Astrocyte of the spinal cord (primary cell): Measurements from ENCODE around the gene SLC29A3.

Experiments
- DNase-seq: peaks from one replicate; pipeline ENCODE4 v3.0.0; 2011; ENCODE audit warnings: low read depth, low spot score
- H3K4me3 ChIP-seq: 2 replicates; pipeline ENCODE4 v1.5.1; 2011; ENCODE audit warnings: low read depth, mild to moderate bottlenecking, low read length, moderate library complexity
- CTCF ChIP-seq: IDR thresholded peaks from 2 replicates; pipeline ENCODE4 v1.5.1; 2012; ENCODE audit warnings: low read depth, mild to moderate bottlenecking, low read length, inconsistent platforms
- in situ Hi-C: cut with HindIII; loops from 2 replicates; pipeline ENCODE4 v1.10.0; 2017; ENCODE audit warnings: low sequenced_read_pairs

SLC29A3 gene

DNA sequence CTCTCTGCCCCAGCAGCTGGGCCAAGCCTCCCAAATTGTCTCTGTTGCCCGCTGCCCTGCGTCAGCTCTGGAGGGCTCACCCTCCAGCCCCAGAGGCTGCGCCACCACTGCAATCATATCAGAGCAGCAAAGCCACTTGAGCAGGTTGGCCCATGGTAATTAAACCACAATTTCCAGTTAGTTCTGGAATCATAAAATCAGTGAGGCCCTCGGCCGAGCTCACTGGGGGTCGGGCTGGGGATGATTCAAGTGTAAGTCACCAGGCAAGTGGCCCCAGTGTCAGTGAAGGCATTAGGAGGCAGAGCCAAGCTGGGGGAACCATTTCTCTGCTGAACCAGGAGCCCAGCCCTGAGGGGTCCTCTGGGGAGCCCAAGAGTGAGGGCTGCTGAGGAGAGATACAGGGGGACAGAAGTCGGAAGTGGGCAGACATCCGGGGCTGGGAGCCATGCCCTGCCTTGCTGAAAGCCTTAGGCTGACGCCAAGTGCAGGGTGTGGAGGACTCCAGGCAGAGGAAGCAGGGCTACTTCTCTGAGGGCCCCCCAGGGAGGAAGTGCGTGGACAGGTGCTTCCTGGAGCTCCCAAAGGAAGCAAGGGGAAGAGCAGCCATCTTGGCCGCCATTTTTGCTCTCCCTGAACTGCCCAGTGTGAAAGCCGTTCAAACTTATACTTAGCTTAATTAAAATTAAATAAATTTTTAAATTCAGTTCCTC lies 29.5 kb upstream of the SLC29A3 start:
- no peak for DNase-seq
- in situ Hi-C loops = no loop called here
- H3K4me3 ChIP-seq = no peak overlapping the region
- no peak for TF ChIP-seq CTCF

DNA sequence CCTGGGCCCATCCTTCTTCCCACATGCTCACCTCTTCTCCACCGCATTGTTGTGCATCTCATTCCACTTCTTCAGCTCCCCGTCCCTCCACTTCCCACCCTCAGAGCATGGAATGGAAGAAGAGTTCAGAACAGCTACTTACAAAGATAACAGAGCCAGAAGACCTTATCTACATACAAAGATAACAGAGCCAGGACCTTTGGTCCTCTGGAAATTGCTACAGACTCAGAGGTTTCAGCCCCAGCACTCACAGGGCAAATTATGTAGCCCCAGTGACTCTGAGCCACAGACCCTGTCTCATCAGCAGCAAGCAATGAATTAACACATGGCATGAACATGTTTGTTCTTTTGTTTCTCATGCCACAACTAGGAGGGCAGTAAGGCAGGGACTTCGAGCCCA lies 28.7 kb upstream of the SLC29A3 start:
- no peak overlapping the region for H3K4me3 ChIP-seq

GRCh38 chr10:71290806-71291527 lies 28.1 kb upstream of the SLC29A3 start:
- in situ Hi-C loops = no loop called here
- H3K4me3 ChIP-seq = no peak overlapping the region
- no peak for TF ChIP-seq CTCF
- DNase-seq = no peak

More for the DNA sequence above, 28.7 kb upstream of the SLC29A3 start:
- no peak for TF ChIP-seq CTCF
- no peak for DNase-seq
- in situ Hi-C loops = no loop called here

DNA sequence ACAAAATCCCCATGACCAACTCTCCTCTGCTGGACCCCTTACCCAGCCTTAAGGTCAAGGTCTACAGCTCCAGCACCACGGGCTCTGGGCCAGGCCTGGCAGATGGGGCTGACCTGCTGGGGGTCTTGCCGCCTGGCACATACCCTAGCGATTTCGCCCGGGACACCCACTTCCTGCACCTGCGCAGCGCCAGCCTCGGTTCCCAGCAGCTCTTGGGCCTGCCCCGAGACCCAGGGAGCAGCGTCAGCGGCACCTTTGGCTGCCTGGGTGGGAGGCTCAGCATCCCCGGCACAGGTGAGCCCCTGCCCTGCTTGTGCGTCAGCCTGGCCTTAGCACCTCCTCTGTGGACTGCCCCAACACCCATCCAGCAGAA lies 27.5 kb upstream of the SLC29A3 start:
- TF ChIP-seq CTCF = no peak
- no peak overlapping the region for H3K4me3 ChIP-seq
- DNase-seq = no peak
- in situ Hi-C loops = no loop called here

DNA sequence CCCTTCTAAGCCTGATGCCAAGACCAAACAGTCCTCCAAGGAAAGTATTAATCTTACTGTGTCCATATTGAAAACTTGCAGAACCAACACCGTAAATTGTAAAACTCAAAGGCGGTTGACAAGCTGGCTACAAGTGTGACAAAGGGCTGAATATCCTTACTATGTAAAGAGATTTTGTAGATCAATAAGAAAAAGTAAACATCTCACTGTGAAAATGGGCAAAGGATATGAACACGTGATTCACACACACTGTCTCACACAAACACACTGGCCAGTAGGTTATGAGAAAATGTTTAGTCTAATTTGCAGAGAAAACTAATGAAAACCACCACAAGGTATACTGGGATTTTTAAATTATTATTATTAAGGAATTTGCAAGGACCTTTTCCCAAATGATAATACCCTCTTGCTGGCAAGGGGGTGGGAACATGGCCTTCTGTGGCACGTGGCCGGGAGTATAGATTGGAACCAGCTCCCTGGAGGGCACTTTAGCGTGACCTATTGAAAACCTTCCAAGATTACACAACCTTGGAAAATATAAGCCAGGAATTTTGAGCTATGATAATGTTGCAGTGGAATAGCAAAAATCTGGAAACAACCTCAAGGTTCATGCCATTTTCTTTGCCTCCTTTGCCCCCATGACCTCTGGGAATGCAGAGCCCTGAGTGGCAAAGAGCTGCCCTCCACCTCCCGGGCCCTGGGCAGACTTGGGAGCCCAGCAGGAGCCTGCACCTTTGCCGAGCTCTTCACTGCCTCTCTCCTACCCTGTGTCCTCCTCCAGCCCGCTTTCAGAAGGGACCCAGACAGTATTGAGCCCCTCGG lies 26.2 kb upstream of the SLC29A3 start:
- in situ Hi-C loops = no loop called here
- no peak for TF ChIP-seq CTCF
- no peak for DNase-seq
- H3K4me3 ChIP-seq = no peak overlapping the region

DNA sequence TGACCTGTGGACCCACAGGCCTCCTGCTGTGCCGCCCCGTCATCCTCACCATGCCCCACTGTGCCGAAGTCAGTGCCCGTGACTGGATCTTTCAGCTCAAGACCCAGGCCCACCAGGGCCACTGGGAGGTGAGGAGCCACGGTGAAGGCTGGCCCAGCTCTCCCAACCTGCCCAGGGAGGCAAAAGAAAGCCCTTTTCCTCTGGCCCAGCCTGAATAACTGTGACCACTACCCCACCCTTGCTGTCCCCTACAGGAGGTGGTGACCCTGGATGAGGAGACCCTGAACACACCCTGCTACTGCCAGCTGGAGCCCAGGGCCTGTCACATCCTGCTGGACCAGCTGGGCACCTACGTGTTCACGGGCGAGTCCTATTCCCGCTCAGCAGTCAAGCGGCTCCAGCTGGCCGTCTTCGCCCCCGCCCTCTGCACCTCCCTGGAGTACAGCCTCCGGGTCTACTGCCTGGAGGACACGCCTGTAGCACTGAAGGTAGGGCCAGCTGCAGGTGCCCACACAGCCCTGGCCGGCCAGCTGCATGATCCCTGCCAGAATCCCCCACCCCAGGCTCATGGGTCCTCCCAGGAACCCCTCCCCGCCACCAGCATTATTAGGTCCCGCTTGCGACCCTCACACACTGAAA lies 25.5 kb upstream of the SLC29A3 start:
- no peak for TF ChIP-seq CTCF
- in situ Hi-C loops = no loop called here
- no peak for DNase-seq
- no peak overlapping the region for H3K4me3 ChIP-seq
